Fibroblast of peridontal ligament (primary cell): Measurements from ENCODE around the gene METTL21A.

Source experiments
- DNase-seq: peaks from one replicate; pipeline ENCODE4 v3.0.0-alpha.2; 2010; ENCODE audit errors: extremely low read depth

METTL21A gene

DNA sequence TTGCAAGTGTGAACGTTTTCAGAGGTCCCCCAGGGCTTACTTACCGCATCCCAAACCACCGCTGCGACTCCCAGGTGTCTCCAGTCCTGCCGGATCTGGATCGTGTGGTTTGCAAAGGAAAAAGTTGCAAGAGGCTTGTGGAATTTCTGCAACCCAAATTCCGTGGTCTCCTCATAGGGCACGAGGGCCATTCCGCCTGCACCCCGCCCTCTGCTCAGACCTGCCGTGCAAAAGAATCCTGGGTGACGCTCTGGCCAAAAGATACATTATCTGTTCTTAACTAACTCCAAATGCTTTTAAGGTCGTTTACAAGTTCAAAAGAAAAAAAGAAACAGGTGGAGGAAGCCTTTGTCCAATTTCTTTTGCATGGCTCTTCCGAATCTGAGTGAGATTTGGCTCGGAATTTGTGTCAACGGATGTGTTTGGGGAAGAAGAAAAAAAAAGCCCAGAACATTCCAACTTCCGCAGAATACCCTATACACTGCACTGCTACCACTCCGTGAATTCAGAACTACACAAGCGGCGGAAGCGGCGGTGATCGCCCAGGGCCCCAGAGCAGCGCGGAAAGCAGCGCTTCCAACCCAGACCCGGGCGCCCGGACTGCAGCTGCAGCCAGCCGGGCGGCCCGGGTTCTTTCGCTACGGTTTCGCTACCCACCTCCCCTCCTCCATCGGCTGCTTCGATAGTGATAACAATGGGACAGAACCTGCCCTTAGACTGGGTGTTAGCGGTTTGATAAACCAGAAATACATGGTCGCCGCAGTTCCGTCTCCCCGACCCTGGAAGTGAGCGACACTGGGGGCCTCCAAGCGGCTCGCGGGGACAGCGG, 795 bp downstream of the METTL21A start:
- peak; percentile 67 for DNase-seq

DNA sequence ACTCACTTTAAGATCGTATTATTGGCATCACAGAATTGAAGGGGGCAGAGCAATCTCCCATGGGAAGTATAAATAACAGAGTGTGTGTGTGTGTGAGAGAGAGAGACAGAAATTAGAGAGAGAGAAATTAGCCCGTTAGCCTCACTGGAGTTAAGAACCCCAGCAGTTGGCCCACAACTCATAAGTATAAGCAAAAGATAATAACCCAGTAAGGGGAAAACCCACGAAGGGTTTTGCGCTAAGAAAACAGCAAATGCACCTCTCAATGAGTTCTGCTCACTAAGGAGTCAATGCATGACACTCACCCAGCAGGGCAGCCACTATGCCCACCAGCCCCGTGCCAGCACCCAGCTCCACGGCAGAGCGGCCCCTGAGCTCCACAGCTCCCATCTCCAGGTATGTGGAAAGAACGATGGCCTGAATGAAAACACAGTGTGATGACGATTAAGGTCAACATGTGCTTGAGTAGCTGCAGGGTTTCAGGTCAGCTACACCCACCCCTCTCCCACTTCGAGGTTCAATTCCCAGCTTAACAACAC, 3.6 kb downstream of the METTL21A start:
- no peak for DNase-seq

DNA sequence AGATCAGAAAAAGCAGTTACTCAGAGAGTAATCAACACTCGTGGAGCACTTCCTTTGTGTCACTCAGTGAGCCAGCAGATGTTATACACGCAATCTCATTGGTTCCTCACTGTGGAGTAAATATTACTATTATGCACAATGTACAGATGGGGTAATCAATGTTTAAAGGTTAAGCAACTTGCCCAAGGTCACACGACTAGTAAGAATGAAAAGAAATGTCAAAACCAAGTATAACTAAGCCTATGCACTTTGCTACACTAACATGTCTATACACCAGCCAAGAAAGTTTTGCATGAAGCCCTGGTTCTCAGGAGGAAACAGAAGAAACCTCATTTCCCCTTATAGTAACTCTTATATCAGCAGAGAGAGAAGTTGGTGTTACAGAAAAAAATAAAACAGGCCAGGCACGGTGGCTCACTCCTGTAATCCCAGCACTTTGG, 5.4 kb downstream of the METTL21A start:
- no peak for DNase-seq

DNA sequence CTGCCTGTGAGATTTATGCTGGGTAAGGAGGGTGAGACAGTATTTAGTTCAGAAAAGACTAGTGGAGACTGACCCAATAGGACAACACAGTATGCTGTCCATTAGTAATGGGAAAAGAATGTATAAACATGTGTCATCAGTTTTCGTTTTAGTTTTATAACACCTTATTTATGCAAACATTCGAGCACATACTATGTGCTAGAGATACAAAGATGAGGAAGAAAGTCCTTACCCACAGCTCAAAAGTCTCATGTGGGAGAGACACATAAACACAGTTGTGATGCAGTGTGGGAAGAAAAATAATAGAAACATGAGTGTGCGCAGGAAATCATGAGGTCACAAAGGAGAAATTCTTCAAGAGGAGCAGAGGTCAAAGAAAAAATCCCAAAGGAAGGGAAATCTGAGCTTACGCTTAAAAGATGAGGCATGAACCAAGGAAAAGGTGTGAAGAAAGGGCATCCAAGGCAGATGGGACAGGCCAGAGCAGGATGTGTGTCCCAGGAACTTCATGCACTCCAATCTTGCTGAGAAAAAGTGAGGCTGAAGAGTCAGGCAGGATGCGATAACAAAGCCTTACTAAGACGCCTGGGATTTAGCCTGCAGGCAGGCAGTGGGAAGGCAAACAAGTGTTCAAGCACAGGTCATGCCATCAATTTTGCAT, 8.1 kb downstream of the METTL21A start:
- peak; percentile 84 for DNase-seq

DNA sequence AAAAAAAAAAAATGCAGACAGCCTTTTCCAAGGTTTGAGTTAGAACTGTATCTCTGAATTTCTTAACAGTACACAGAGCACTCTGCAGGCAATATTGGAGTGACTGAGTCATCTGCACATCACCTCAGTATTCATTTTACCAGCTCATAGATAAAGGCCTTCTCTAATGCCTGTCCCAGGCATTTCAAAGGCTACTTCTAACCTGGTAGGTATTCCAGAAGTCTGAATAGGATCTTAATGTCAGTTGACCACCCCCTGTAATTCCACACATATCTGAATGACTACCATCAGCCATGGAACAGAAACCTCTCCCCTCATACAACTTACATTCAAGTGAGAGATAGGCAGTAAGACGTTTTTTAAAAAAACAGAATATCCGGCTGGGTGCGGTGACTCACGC, 9.0 kb downstream of the METTL21A start:
- no peak for DNase-seq

DNA sequence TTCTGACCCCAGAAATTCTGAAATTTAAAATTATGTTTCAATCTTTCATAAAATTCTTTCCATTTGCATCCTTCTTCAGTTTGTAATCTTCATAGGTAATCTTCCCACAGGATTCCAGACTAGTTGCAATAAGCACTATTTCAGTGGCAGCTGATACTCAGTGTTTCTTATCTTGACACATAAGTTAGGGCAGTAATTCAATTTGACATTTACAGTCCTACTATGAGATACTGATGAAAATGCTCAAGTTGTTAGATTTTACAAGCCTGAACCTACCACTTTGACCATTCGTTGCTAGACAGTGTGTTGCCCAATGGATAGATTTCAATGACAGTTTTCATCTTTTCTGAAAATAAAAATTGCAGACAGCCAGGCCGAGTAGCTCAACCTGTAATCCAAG, 10.4 kb downstream of the METTL21A start:
- DNase-seq, result no peak

DNA sequence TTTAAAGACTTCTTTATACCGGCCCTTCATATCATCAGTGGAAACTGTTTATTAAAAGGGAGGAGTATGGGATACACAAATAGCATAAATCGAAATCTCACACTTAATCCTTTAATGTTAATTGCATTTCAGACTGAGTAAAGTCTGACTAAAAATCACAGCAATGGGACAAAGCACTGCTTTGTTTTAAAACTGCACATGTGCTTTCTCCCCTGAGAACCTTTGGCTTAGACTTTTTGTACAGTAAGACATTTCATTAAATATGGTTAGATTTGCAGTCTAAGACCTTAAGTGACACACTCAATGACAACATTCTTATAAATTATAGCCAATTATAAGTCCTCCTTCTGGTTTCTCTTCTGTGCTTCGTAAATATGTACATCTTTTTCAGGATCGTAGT, 12.5 kb downstream of the METTL21A start:
- no peak for DNase-seq

DNA sequence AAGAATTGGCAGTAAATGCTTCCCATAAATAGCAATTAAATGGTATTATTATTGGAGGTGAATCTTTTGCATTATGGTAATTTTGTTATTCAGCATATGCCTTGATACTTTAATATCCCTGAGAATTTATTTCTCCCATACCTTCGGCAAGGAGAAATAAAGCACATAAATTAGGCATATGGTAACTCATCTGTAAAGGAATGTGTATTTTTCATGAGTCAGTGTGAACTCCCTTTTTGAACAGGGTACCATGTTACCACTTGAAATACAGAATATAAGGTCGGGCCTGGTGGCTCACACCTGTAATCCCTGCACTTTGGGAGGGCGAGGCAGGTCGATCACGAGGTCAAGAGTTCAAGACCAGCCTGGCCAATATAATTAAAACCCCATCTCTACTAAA, 18.4 kb downstream of the METTL21A start:
- no peak for DNase-seq

DNA sequence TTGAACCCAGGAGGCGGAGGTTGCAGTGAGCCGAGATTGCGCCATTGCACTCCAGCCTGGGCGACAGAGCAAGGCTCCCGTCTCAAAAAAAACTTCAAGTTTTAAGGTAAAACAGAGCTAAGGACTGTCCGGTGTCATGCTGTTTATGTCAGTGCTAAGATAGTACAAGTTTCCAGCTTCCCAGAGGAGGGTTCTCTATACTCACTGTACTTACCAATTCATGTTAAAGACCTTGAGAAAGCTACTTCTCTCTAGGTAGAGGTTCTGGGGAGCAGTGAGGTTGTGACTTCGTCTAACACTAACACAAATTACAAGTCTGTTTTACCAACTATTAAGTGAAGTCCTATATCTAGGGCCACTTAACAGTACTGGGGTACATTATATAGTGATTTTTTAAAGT, 18.8 kb downstream of the METTL21A start:
- DNase-seq, result no peak

DNA sequence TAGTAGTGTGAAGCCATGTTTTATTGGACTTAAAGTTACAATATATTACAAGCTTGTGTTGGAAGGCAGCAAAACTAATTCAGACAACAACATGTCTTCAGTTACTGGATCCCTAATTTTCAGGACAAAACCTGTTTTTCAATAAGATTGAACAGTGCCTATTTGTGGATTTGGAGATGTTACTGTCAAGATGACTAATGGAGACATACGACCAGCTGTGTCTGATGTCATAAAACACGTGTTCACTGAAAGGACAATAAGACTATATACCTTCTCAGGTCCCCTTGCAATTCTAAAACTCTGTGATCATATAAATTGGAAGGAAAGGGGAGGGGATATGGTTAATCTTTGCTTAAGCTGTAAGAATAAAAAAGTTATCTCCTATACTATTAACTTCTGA, 21.7 kb downstream of the METTL21A start:
- no peak for DNase-seq

DNA sequence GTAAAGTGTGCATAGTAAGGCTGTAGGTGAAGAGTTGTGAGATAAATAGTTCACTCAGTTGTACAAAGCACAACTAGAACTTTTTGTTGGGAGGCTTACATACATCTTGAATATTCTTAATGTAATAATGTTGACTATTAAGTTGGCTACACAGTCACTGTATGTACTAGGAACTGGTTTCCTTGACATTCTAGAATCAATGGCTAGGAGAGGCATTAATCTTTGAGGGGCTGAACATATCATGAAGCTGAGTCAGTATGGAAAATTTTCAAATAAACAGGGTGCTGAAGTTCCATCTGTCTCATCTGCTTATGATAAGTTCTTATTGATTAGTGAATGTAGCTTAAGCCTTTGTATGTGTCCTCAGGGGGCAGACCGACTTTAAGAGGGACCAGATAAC, 23.4 kb downstream of the METTL21A start:
- peak; percentile 10 for DNase-seq

DNA sequence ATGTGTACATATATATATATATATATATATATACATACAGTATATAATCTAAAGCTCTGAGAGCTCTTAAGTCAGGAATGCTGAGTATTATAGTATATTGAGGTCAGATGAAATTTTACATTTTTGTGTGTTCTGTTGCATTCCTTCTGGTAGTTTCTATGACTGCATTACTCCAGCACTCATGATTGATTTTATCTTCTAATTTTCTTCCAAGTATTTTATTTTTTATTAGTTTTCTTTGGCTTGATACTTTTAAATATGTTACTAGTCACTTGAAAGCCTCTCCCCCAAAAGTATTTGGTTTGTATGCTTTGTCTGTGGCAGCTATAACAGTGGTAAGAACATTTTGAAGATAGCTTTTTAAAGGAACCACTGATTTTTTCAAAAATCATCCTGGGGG, 25.0 kb downstream of the METTL21A start:
- peak; percentile 37 for DNase-seq

DNA sequence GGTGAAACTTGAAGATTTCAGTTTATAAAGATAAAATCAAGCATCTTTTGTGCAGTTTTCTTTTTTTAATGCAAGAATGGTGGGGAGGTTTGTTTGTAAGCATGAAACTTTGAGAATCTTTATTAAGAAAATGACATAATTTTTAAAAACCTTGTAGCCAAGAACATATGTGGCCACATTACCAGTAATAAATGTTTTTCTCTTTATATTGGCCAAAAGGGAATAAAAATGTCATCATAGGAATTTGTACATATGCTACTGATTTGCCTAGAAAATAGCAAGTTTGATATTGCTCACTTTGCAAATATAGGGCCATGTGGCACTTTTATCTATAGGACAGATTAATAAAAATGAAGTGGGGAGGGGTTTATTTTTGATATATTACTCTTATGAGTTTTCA, 25.6 kb downstream of the METTL21A start:
- peak; percentile 13 for DNase-seq

DNA sequence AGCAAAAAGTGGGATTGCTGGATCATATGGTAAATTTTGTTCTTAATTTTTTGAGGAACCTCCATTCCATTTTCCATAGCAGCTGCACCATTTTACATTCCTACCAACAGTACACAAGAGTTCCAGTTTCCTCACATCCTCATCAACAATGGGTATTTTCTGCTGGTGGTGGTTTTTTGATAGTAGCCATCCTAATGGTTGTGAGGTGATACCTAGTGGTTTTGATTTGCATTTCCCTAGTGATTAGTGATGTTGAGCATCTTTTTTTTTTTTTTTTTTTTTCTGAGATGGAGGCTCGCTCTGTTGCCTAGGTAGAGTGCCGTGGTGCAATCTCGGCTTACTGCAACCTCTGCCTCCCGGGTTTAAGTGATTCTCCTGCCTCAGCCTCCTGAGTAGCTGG, 30.5 kb downstream of the METTL21A start:
- no peak for DNase-seq

DNA sequence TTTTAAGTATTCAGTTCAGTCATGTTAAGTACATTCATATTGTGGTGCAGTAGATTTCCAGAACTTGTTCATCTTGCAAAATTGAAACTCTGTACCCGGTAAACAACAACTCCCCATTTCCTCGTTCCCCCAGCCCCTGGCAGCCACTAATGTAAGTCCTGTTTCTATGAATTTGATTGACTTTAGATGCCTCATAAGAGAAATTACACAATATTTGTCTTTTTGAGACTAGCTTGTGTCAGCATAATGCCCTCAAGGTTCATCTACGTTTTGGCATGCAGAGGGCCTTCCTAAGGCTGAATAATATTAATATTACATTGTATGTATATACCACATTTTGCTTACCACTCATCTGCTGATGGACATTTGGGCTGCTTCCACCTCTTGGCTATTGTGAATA, 30.9 kb downstream of the METTL21A start:
- no peak for DNase-seq

DNA sequence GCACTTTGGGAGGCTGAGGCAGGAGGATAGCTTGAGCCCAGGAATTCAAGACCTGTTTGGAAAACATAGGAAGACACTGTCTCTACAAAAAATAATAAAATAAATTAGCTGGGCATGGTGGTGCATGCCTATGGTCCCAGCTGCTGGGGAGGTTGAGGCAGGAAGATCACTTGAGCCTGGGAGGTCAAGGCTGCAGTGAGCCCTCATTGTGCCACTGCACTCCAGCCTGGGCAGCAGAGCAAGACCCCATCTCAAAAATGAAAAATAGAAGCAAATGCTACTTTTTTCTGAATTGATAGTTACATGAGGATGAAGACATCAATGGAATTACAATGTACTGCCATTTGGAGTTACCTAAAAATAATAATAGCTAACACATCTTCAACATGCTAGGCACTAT, 31.9 kb downstream of the METTL21A start:
- DNase-seq, result no peak

DNA sequence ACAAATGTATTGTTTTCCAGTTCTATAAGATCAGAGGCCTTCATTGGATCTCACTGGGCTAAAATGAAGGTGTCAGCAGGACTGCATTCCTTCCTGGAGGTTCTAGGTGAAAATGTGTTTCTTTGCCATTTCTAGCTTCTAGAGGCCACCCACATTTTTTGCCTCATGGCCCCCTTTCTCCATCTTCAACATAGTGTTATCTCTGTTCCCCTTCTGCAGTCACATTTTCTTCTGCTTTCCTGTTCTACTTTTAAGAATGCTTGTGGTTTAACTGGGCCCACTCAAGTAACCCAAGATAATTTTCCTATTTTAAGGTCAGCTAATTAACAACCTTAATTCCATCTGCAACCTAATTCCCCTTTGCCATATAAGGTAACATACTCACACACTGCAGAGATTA, 36.1 kb downstream of the METTL21A start:
- no peak for DNase-seq

DNA sequence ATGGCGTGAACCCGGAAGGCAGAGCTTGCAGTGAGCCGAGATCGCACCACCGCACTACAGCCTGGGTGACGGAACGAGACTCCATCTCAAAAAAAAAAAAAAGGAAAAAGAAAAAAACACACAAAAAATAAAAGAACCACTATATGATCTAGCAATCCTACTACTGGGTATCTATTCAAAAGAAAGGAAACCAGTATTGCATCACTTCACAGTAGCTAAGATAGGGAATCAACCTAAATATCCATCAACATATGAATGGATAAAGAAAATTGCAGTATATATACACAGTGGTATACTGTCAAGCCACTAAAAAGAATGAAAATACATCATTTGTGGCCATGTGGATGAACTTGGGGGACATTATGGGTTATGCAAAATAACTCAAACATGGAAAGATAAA, 37.9 kb downstream of the METTL21A start:
- no peak for DNase-seq

DNA sequence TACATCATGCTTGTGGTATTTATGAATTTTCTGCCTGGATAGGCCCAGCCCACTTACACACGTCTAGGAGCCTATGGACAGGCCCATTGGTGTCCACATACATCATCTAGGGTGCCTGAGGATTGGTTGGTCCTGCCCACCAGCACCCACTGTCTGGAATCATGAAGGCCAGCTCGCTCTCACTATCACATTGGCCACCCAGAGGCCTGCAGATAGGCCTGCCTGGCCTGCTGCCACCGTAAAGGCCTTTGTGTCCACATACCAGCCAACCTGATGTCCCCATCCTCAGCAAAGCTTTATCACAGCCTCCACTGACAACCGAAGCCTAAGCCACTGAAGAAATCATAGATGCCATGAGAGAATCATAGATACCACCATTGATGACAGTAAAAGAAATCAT, 40.2 kb downstream of the METTL21A start:
- DNase-seq, result no peak

DNA sequence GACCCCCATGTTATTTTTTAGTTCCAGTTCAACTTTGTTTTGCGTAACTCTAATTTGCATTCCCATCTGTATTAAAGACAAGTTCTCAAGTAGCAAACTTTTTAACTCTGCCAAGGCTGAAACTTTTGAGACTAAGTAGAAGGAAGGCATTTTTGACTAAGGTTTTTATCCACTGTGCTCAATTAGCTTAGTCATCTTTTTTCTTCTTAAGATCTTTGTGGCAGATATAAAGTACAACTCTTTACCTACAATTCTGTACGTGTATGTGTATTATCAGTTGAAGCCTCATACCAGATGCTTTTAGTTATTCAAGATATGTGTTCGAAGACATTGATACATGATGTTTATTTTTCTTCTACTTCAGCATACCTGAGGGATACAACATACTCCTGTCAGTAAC, 53.8 kb downstream of the METTL21A start:
- peak; percentile 47 for DNase-seq

DNA sequence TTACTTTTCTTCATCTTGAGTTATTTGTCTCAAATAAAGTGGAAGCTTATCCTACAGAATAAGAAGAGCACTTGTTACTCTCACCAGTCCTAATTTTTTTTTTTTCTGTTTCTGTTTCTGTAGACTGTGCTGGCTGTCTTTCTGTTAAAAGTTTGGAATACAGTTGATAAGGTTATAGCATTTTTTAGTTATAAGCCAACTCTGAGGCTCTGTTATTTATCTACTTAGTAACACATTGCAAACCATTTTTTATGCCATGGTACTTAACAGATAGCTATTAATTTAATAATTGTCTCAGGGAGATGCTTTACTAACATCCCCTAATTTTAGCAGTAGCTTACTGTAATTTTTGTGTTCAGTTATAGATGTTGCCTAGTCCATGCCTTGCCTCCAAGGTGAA, 57.5 kb downstream of the METTL21A start:
- DNase-seq, result no peak

DNA sequence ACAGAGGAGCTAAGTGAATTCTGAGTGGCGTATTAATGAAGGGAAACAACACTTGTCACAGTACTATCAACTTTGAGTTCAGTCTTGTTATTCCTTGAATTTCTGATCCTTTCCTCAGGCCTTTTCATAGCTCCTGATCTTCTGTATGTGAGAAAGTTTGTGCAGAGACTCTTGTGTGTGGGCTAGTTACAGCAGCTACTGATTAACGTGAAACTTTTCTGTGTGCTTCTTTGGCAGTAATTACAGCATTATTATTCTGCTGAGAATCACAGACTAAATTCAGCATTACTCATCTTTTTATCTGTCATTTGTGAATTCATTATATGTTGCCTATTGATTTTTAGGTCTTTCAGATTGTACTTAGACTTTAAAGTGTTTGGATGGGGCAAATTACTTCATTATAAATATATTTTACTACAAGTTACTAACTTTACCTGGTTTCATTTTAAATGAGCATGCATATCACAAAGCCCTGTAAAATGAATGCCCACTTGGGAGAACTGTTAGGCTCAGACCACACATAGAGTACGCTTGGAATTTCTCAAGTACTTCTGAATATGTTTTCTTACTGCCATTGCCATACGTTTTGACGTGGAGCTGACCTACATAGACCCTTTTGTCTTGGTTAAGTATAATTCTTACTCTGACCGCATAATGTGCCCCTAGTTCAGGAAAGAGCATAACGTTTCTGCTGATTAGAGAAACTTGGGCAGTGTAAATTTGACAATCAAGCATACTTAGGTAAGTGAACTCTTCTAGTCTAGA, 59.3 kb downstream of the METTL21A start:
- DNase-seq, result no peak
